Transverse colon (tissue), 4 donors: ENCODE measurements around the gene PUM2. TPM values are rescaled to one million over a fixed set of nuclear protein-coding genes. Genes with fewer than 3 reads are reported as not detected.

Experiments
- DNase-seq: peaks from one replicate; pipeline ENCODE4 v3.0.0-alpha.2; 2019
- H3K27ac ChIP-seq, 4 donors: fragments of 200-600 bp; sonication (generic); 2 replicates each; pipeline ENCODE4 v1.5.1; 2016 to 2018; ENCODE audit warnings: inconsistent platforms in 4 of 4
- H3K27me3 ChIP-seq: fragments of 200-600 bp; sonication (generic); 2 replicates; pipeline ENCODE4 v1.5.1; 2017; ENCODE audit warnings: inconsistent platforms
- H3K36me3 ChIP-seq, 4 donors: fragments of 200-600 bp; sonication (generic); 2 replicates each; pipeline ENCODE4 v1.5.1; 2017 to 2019; ENCODE audit warnings: inconsistent platforms in 4 of 4
- H3K4me1 ChIP-seq, 4 donors: fragments of 200-600 bp; sonication (generic); 2 replicates each; pipeline ENCODE4 v1.5.1; 2017 to 2020; ENCODE audit warnings: inconsistent platforms in 4 of 4
- H3K4me3 ChIP-seq, 4 donors: fragments of 200-600 bp; sonication (generic); 1 replicate in 1 of 4; 2 replicates in 3 of 4; pipeline versions ENCODE4 v1.5.1 to v1.6.1; 2017 to 2019; ENCODE audit warnings: inconsistent platforms in 4 of 4
- H3K9me3 ChIP-seq, 2 donors: fragments of 200-600 bp; sonication (generic); 2 replicates each; pipeline ENCODE4 v1.5.1; 2017 to 2019; ENCODE audit warnings: inconsistent platforms in 2 of 2
- CTCF ChIP-seq, 5 experiments: fragments of 200-600 bp in 3 of 5; fragments of 450-650 bp in 2 of 5; sonication (generic) in 3 of 5; IDR thresholded peaks; 1 replicate in 2 of 5; 2 replicates in 3 of 5; pipeline ENCODE4 v1.5.1; 2016 to 2017; ENCODE audit warnings: antibody characterized with exemption in 5 of 5, inconsistent platforms in 3 of 5, mild to moderate bottlenecking in 2 of 5, moderate library complexity in 1 of 5
- EP300 ChIP-seq: sonication (generic); formaldehyde crosslinking; IDR thresholded peaks from one replicate; pipeline ENCODE4 v1.6.1; 2017; ENCODE audit warnings: antibody characterized with exemption, low read depth
- POLR2A ChIP-seq: fragments of 450-650 bp; IDR thresholded peaks from one replicate; pipeline ENCODE4 v1.6.1; 2016; ENCODE audit warnings: antibody characterized with exemption, mild to moderate bottlenecking, moderate library complexity
- POLR2AphosphoS5 ChIP-seq, 3 donors: sonication (generic); formaldehyde crosslinking; IDR thresholded peaks; one replicate each; pipeline ENCODE4 v1.6.1; 2016; ENCODE audit warnings: antibody characterized with exemption in 3 of 3
- WGBS, 2 donors: methylation state at CpG; one replicate each; pipeline ENCODE4 v1.1.5; 2018; ENCODE audit warnings: low coverage in 1 of 2; 5-methylcytosine and 5-hydroxymethylcytosine counted together
- in situ Hi-C, 4 donors: fragments of 200-750 bp; cut with MboI; loops; one replicate each; pipeline versions ENCODE4 v1.15.0 to v1.15.1; 2017; ENCODE audit warnings: low sequenced_read_pairs in 3 of 4, low pct_ligation_motif_present in 1 of 4, low pct_unique_long_range_greater_than_20kb in 1 of 4
- intact Hi-C: fragments of 100-400 bp; cut with DNase I; formaldehyde crosslinking; loops from one replicate; pipeline ENCODE4 v1.15.1; 2023; ENCODE audit warnings: low total_unique reads
- small RNA-seq, 4 donors: library from RNA; depleted of rRNA; stranded (forward); fragments of <200 nt; gene quantifications; one replicate each; pipeline ENCODE3, GENCODE V24; 2016
- total RNA-seq, 4 donors: library from RNA; depleted of rRNA; stranded (reverse); fragments of >200 nt; gene quantifications; one replicate each; pipeline ENCODE4 v1.1.0, GENCODE V29; 2016

PUM2 gene
- total RNA-seq, 4 donors from 2014 or later = 62.5 to 92.7 (median 70.5) TPM

GRCh38 chr2:20198796-20199632, 151.6 kb downstream of the PUM2 start:
- Histone ChIP-seq H3K4me3 (no peak overlapping the region), H3K9me3 (no peaks in the 10 kb centered on the region), H3K27me3 (no peaks in the 10 kb centered on the region), H3K4me1 (peaks cover 4 to 47% (median 28%) of the 10 kb centered on the region in 4 donors), H3K27ac (peak overlapping the region; percentile 85 to 87 (median 86)), H3K36me3 (no peaks in the 10 kb centered on the region)
- WGBS, 2 donors = 49 to 66% methylated on average over 7 to 14 of the region's 14 CpGs
- in situ Hi-C loops (no loop called here), intact Hi-C loops (no loop called here)
- DNase-seq = no peak
- TF ChIP-seq CTCF (IDR thresholded peaks at IDR 0.05) = no peak
- no peak for TF ChIP-seq POLR2AphosphoS5 (IDR thresholded peaks at IDR 0.05)
- TF ChIP-seq EP300 = no peak
- TF ChIP-seq POLR2A = no peak

Small RNAs within 50 kb of the gene (small RNA-seq; reads per million reads assigned to genes)
- 0 reads per million in 4 donors for gene RNU7-113P

Other genes with a start within 250 kb of the PUM2 start
- gene SDC1, start 125.7 kb downstream of the PUM2 start, total RNA-seq = 100 to 1,000 TPM; 103 to 192 (median 127) TPM
- 100 to 1,000 TPM; 360 to 732 (median 532) TPM for gene RHOB, start 96.2 kb upstream of the PUM2 start, total RNA-seq